ENCODE results near the gene CYBA. TPM values are rescaled to one million over a fixed set of nuclear protein-coding genes. Genes with fewer than 3 reads are reported as not detected.

Gene CYBA
- total and polyA plus RNA-seq, 2 of the 13 experiments (the other 11 are each of a cell fraction or from before 2014, with no cell fraction given): 196 to 250 TPM

DNA sequence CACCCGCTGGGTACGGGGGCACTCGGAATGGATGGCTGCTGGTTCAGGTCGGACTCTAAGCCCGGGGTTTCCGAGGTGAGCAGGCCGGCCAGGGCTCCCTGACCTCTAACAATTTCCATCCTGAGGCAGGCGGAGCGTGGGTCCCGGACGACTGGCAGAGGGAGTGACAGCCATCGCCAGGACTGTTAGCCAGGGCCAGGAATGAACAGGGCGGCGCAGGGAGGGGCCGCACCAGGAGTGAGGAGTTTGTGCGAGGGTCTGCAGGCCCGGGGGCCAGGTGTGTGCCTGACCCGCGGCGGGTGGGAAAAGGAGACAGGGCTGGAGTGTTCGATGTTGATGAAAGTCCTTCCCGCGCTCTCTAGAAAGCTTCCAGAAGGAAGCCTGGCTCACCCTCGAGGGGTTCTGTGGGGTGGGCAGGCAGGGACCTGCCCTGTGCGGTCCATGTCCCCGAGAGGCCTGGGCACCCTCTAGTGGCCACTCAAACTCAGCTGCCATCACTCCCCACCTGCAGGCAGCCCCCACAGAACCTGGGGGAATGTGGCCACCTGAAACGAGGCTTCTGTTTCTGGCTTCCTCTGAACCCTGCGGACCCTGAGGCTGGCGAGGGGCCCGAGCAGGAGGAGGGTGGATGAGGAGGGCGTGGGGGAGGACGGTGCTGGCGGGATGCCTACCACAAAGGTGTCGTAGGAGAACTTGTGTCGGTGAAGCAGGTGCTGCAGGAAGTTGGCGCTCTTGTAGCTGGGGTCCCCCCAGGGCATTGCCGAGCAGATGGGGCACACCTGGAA lies 47.2 kb upstream of the CYBA start (continued):
- TF ChIP-seq, protein P1, sequence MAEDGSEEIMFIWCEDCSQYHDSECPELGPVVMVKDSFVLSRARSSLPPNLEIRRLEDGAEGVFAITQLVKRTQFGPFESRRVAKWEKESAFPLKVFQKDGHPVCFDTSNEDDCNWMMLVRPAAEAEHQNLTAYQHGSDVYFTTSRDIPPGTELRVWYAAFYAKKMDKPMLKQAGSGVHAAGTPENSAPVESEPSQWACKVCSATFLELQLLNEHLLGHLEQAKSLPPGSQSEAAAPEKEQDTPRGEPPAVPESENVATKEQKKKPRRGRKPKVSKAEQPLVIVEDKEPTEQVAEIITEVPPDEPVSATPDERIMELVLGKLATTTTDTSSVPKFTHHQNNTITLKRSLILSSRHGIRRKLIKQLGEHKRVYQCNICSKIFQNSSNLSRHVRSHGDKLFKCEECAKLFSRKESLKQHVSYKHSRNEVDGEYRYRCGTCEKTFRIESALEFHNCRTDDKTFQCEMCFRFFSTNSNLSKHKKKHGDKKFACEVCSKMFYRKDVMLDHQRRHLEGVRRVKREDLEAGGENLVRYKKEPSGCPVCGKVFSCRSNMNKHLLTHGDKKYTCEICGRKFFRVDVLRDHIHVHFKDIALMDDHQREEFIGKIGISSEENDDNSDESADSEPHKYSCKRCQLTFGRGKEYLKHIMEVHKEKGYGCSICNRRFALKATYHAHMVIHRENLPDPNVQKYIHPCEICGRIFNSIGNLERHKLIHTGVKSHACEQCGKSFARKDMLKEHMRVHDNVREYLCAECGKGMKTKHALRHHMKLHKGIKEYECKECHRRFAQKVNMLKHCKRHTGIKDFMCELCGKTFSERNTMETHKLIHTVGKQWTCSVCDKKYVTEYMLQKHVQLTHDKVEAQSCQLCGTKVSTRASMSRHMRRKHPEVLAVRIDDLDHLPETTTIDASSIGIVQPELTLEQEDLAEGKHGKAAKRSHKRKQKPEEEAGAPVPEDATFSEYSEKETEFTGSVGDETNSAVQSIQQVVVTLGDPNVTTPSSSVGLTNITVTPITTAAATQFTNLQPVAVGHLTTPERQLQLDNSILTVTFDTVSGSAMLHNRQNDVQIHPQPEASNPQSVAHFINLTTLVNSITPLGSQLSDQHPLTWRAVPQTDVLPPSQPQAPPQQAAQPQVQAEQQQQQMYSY (CRISPR knock-in tag; IDR thresholded peaks at IDR 0.05): no peak
- no peak for TF ChIP-seq ZNF746 (CRISPR knock-in tag; IDR thresholded peaks at IDR 0.05)
- TF ChIP-seq U2AF2 (IDR thresholded peaks at IDR 0.05; ENCODE audit: low read depth, low read length): no peak
- no peak for TF ChIP-seq ZNF446 (CRISPR knock-in tag; IDR thresholded peaks at IDR 0.05)
- TF ChIP-seq, protein P2, sequence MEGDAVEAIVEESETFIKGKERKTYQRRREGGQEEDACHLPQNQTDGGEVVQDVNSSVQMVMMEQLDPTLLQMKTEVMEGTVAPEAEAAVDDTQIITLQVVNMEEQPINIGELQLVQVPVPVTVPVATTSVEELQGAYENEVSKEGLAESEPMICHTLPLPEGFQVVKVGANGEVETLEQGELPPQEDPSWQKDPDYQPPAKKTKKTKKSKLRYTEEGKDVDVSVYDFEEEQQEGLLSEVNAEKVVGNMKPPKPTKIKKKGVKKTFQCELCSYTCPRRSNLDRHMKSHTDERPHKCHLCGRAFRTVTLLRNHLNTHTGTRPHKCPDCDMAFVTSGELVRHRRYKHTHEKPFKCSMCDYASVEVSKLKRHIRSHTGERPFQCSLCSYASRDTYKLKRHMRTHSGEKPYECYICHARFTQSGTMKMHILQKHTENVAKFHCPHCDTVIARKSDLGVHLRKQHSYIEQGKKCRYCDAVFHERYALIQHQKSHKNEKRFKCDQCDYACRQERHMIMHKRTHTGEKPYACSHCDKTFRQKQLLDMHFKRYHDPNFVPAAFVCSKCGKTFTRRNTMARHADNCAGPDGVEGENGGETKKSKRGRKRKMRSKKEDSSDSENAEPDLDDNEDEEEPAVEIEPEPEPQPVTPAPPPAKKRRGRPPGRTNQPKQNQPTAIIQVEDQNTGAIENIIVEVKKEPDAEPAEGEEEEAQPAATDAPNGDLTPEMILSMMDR (CRISPR knock-in tag; IDR thresholded peaks at IDR 0.05): peak; percentile 75
- no peak for TF ChIP-seq ZNF780A (CRISPR knock-in tag; IDR thresholded peaks at IDR 0.05)
- no peak for TF ChIP-seq CCAR2 (optimal IDR thresholded peaks at IDR 0.05; ENCODE audit: low read depth, low read length)
- no peak for TF ChIP-seq PAF1 (CRISPR knock-in tag; IDR thresholded peaks at IDR 0.05)
- TF ChIP-seq, protein P3, sequence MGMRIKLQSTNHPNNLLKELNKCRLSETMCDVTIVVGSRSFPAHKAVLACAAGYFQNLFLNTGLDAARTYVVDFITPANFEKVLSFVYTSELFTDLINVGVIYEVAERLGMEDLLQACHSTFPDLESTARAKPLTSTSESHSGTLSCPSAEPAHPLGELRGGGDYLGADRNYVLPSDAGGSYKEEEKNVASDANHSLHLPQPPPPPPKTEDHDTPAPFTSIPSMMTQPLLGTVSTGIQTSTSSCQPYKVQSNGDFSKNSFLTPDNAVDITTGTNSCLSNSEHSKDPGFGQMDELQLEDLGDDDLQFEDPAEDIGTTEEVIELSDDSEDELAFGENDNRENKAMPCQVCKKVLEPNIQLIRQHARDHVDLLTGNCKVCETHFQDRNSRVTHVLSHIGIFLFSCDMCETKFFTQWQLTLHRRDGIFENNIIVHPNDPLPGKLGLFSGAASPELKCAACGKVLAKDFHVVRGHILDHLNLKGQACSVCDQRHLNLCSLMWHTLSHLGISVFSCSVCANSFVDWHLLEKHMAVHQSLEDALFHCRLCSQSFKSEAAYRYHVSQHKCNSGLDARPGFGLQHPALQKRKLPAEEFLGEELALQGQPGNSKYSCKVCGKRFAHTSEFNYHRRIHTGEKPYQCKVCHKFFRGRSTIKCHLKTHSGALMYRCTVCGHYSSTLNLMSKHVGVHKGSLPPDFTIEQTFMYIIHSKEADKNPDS (CRISPR knock-in tag; IDR thresholded peaks at IDR 0.05): no peak
- no peak for TF ChIP-seq ZNF253 (CRISPR knock-in tag; IDR thresholded peaks at IDR 0.05; ENCODE audit: borderline replicate concordance)
- TF ChIP-seq, protein P4, sequence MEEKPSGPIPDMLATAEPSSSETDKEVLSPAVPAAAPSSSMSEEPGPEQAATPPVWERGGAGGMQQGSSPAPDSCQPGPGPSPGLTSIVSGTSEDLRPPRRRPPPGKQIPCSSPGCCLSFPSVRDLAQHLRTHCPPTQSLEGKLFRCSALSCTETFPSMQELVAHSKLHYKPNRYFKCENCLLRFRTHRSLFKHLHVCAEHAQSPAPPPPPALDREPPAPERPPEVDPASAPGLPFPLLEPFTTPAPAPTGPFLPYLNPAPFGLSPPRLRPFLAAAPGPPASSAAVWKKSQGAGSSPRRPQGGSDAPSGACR (CRISPR knock-in tag; IDR thresholded peaks at IDR 0.05): no peak
- TF ChIP-seq, protein P5, sequence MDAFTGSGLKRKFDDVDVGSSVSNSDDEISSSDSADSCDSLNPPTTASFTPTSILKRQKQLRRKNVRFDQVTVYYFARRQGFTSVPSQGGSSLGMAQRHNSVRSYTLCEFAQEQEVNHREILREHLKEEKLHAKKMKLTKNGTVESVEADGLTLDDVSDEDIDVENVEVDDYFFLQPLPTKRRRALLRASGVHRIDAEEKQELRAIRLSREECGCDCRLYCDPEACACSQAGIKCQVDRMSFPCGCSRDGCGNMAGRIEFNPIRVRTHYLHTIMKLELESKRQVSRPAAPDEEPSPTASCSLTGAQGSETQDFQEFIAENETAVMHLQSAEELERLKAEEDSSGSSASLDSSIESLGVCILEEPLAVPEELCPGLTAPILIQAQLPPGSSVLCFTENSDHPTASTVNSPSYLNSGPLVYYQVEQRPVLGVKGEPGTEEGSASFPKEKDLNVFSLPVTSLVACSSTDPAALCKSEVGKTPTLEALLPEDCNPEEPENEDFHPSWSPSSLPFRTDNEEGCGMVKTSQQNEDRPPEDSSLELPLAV (CRISPR knock-in tag; conservative IDR thresholded peaks at IDR 0.05; ENCODE audit: low read depth): no peak
- TF ChIP-seq ZNF747 (CRISPR knock-in tag; IDR thresholded peaks at IDR 0.05; ENCODE audit: borderline replicate concordance): no peak
- TF ChIP-seq, protein P6, sequence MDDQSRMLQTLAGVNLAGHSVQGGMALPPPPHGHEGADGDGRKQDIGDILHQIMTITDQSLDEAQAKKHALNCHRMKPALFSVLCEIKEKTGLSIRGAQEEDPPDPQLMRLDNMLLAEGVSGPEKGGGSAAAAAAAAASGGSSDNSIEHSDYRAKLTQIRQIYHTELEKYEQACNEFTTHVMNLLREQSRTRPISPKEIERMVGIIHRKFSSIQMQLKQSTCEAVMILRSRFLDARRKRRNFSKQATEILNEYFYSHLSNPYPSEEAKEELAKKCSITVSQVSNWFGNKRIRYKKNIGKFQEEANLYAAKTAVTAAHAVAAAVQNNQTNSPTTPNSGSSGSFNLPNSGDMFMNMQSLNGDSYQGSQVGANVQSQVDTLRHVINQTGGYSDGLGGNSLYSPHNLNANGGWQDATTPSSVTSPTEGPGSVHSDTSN (CRISPR knock-in tag; IDR thresholded peaks at IDR 0.05; ENCODE audit: borderline replicate concordance): no peak
